ENCODE results near the gene TNK1. TPM values are rescaled to one million over a fixed set of nuclear protein-coding genes. Genes with fewer than 3 reads are reported as not detected.
A peak's percentile ranks its signal among the peaks of the same experiment; 100 is the strongest.

TNK1 gene
- total RNA-seq, 4 donors from 2014 or later = 19.8 to 54.4 (median 44.4) TPM

DNA sequence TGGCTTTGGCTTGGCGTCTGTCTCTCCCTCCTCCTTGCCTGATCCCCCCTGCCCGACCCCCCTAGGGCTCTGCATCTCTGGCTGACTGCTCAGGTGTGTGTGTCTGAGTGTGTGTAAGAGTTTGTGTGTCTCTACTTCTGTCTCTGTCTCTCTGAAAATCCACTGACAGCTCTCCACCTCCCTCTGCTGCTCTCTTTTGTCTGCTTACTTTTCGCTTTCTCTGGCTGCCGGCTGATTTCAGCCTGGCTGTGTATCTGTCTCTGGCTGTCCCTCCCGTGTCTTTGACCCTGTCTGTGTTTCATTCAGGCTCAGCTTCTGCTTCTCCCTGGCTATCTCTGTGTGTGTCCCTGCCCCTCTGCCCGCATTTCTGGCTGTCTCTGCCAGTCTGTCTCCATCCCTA is 35.4 kb downstream of the TNK1 start:
- no peak overlapping the region for H3K27ac ChIP-seq
- no peaks in the 10 kb centered on the region for H3K9me3 ChIP-seq
- no peak for DNase-seq
- H3K4me3 ChIP-seq = no peak overlapping the region
- TF ChIP-seq, protein P1, sequence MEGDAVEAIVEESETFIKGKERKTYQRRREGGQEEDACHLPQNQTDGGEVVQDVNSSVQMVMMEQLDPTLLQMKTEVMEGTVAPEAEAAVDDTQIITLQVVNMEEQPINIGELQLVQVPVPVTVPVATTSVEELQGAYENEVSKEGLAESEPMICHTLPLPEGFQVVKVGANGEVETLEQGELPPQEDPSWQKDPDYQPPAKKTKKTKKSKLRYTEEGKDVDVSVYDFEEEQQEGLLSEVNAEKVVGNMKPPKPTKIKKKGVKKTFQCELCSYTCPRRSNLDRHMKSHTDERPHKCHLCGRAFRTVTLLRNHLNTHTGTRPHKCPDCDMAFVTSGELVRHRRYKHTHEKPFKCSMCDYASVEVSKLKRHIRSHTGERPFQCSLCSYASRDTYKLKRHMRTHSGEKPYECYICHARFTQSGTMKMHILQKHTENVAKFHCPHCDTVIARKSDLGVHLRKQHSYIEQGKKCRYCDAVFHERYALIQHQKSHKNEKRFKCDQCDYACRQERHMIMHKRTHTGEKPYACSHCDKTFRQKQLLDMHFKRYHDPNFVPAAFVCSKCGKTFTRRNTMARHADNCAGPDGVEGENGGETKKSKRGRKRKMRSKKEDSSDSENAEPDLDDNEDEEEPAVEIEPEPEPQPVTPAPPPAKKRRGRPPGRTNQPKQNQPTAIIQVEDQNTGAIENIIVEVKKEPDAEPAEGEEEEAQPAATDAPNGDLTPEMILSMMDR (IDR thresholded peaks at IDR 0.05) = peak in 2 of 6 experiments; percentile 15 to 23
- no peak for TF ChIP-seq POLR2A (IDR thresholded peaks at IDR 0.05)
- no peaks in the 10 kb centered on the region for H3K36me3 ChIP-seq
- H3K27me3 ChIP-seq = no peaks in the 10 kb centered on the region
- H3K4me1 ChIP-seq = no peaks in the 10 kb centered on the region

- TF ChIP-seq POLR2A (IDR thresholded peaks at IDR 0.05) = no peak
- TF ChIP-seq, protein P1 (IDR thresholded peaks at IDR 0.05) = no peak
- H3K4me3 ChIP-seq = no peak overlapping the region
- DNase-seq = no peak
- H3K4me1 ChIP-seq = no peaks in the 10 kb centered on the region
- H3K27me3 ChIP-seq = no peaks in the 10 kb centered on the region
- no peak overlapping the region for H3K27ac ChIP-seq
- no peaks in the 10 kb centered on the region for H3K36me3 ChIP-seq
- no peaks in the 10 kb centered on the region for H3K9me3 ChIP-seq
Observed at GRCh38 chr17:7417056-7417655, 36.3 kb downstream of the TNK1 start.

DNA sequence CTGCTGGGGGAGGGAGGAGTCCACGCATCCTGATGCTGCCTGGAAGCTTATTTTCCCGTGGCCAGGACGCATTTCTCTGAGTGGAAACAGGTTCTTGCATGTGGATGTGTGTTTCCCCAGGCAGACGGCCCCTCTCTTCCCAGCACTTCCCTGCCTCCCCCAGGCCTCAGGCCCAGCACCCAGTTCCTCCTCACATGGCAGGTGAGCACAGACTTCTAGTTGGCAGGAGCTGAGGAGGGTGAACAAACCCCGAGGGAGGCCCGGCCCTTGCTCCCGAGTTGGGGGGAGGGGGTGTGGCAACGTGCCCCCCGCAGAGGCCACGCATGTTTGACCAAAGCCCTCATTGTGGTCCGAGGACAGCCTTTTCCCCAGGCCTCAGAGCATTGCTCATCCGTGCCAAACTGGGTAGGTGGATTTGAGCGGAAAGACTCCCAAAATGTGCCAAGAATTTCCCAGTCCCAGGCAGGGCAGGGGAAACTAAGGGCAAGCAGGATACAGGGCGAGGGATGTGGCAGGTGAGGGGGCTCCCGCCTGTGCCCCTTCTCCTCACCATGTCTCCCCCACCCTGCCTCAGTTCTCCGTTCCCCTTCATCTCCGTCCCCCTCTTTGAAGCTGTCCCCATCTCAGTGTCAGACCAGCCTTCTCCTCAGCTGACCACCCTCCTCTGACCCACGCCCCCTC is 37.7 kb downstream of the TNK1 start:
- DNase-seq = no peak
- H3K4me3 ChIP-seq = no peak overlapping the region
- no peaks in the 10 kb centered on the region for H3K27me3 ChIP-seq
- TF ChIP-seq POLR2A (IDR thresholded peaks at IDR 0.05) = no peak
- TF ChIP-seq, protein P1 (IDR thresholded peaks at IDR 0.05) = no peak
- H3K36me3 ChIP-seq = no peaks in the 10 kb centered on the region
- H3K9me3 ChIP-seq = no peaks in the 10 kb centered on the region
- no peak overlapping the region for H3K27ac ChIP-seq
- no peaks in the 10 kb centered on the region for H3K4me1 ChIP-seq

GRCh38 chr17:7419819-7420610 is 39.1 kb downstream of the TNK1 start, which contains the start of gene SPEM1:
Gene SPEM1, plus strand, starts transcription at chr17:7420324. Its CDS starts 61 bp downstream, at chr17:7420385.
- no peaks in the 10 kb centered on the region for H3K36me3 ChIP-seq
- no peak within 1 kb of the TSS for H3K27ac ChIP-seq
- H3K27me3 ChIP-seq = no peaks in the 10 kb centered on the region
- TF ChIP-seq, protein P1 (IDR thresholded peaks at IDR 0.05) = no peak
- no peak for TF ChIP-seq POLR2A (IDR thresholded peaks at IDR 0.05)
- no peaks in the 10 kb centered on the region for H3K4me1 ChIP-seq
- H3K9me3 ChIP-seq = no peaks in the 10 kb centered on the region
- H3K4me3 ChIP-seq = no peak within 1 kb of the TSS
- DNase-seq = no peak

DNA sequence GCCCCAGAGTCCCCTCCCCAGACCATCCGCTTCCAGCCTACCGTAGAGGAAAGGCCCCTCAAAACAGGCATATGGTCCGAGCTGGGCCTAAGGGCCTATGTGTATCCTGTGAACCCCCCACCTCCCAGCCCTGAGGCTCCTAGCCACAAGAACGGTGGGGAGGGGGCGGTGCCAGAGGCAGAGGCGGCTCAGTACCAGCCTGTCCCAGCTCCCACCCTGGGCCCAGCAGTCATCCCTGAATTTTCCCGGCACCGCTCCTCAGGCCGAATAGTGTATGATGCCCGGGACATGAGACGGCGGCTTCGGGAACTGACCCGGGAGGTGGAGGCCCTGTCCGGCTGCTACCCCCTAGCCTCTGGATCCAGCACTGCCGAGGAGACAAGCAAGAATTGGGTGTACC is 40.3 kb downstream of the TNK1 start:
- Histone ChIP-seq H3K27ac (no peak overlapping the region), H3K4me1 (no peaks in the 10 kb centered on the region), H3K4me3 (no peak overlapping the region), H3K27me3 (no peaks in the 10 kb centered on the region), H3K9me3 (no peaks in the 10 kb centered on the region), H3K36me3 (no peaks in the 10 kb centered on the region)
- DNase-seq = no peak
- TF ChIP-seq, protein P1 (IDR thresholded peaks at IDR 0.05) = no peak
- no peak for TF ChIP-seq POLR2A (IDR thresholded peaks at IDR 0.05)
